ENCODE measurements around the gene NUP153. TPM values are rescaled to one million over a fixed set of nuclear protein-coding genes. Genes with fewer than 3 reads are reported as not detected.

NUP153 gene
- total and polyA plus RNA-seq, 2 of the 8 experiments (the other 6 are each of a cell fraction or from before 2014, with no cell fraction given) = 47.0 to 84.8 TPM

DNA sequence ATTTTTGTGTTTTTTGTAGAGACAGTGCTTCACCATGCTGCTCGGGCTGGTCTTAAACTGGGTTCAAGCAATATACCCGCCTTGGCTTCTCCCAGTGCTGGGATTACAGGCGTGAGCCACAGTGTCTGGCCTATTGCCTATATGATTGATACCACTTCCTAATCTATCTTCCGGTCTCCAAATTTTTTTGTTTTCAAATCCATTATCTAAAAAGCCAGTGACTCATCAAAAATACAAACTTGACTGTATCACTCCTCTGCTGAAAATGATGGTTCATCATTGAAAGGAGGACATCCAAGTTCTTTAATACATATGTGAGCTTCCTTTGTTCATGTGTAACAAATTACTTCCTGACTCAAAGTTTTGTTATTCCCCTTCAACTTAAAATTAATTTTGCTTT lies 71.2 kb downstream of the NUP153 start:
- H4K20me1 ChIP-seq (replicated peaks in 1 of 2; ENCODE audit: control insufficient read depth in 1 of 2, insufficient read depth in 2 of 2, low read length in 2 of 2) = peaks cover 2 to 5% of the 10 kb centered on the region in 2 experiments
- H3K9ac ChIP-seq (replicated peaks in 1 of 4; ENCODE audit: extremely low read depth in 1 of 4, low read depth in 3 of 4, low read length in 3 of 4) = no peak overlapping the region
- H3K79me1 ChIP-seq (ENCODE audit: low read depth, low read length) = peaks cover 4% of the 10 kb centered on the region; the same call in 1 of the 2 replicates
- H3K56ac ChIP-seq (replicated peaks; ENCODE audit: insufficient read length, low read depth, low read length) = no peak overlapping the region
- peaks cover 0 to 31% of the 10 kb centered on the region in 2 experiments; a peak in 1 of 4 replicates for H3K79me2 ChIP-seq (ENCODE audit: control insufficient read depth in 1 of 2, insufficient read depth in 2 of 2, low read length in 2 of 2)
- FAIRE-seq = no peak
- H2BK5ac ChIP-seq (ENCODE audit: low read depth, low read length) = no peak overlapping the region
- H3K4me3 ChIP-seq (ENCODE audit: extremely low read depth in 1 of 4, insufficient read depth in 2 of 4, low read depth in 3 of 4, low read length in 4 of 4) = no peak overlapping the region
- H4K91ac ChIP-seq (replicated peaks; ENCODE audit: insufficient read length, low read length) = no peak overlapping the region
- no peak overlapping the region for H3K14ac ChIP-seq (ENCODE audit: insufficient read length)
- CTCF ChIA-PET (ENCODE audit: partially characterized antibody) = interaction anchor here (0.6 to 1.2 kb wide), 2 partner anchors 131 to 476 kb away, joined by 3 to 4 read pairs; no protein-coding TSS in a partner anchor
- no peak overlapping the region for H3K4ac ChIP-seq (replicated peaks; ENCODE audit: insufficient read length, low read depth, low read length)
- no peak overlapping the region for H2BK12ac ChIP-seq (ENCODE audit: low read depth, low read length)
- H3K18ac ChIP-seq (ENCODE audit: extremely low read depth, low read length) = no peak overlapping the region
- no peak overlapping the region for H2AK5ac ChIP-seq (ENCODE audit: low read depth, low read length)
- H2AFZ ChIP-seq (ENCODE audit: low read length) = no peak overlapping the region
- H3K23me2 ChIP-seq (ENCODE audit: low read depth, low read length) = no peaks in the 10 kb centered on the region
- no peaks in the 10 kb centered on the region for H3K9me3 ChIP-seq (ENCODE audit: insufficient read depth in 2 of 2, low read depth in 1 of 2, low read length in 1 of 2)
- no peak overlapping the region for H2BK15ac ChIP-seq (ENCODE audit: low read length)
- POLR2A ChIA-PET (ENCODE audit: partially characterized antibody) = no interaction called here
- H4K8ac ChIP-seq (ENCODE audit: extremely low read depth, insufficient read depth, low read length) = no peak overlapping the region
- H2BK120ac ChIP-seq (replicated peaks; ENCODE audit: low read depth, low read length) = no peak overlapping the region
- no peak overlapping the region for H3K23ac ChIP-seq (ENCODE audit: insufficient read length)
- H3K27me3 ChIP-seq (replicated peaks in 1 of 4; ENCODE audit: control insufficient read depth in 3 of 4, extremely low read depth in 1 of 4, insufficient read depth in 3 of 4, low read length in 3 of 4) = no peaks in the 10 kb centered on the region
- 87% methylated on average over 4 of the region's 4 CpGs; no CpG with 5 or more reads in 1 of the 2 experiments for WGBS, 2 experiments (ENCODE audit: extremely low coverage in 1 of 2, insufficient coverage in 1 of 2, insufficient read length in 1 of 2, insufficient replicate concordance in 2 of 2, low coverage in 1 of 2, low lambda C conversion rate in 2 of 2, missing lambda C conversion rate in 1 of 2)
- H2BK20ac ChIP-seq (ENCODE audit: low read length) = no peak overlapping the region
- DNase-seq (ENCODE audit: low read depth in 1 of 2, low spot score in 2 of 2) = no peak
- no peak overlapping the region for H4K5ac ChIP-seq (ENCODE audit: insufficient read length, low read depth, low read length)
- H3K27ac ChIP-seq (ENCODE audit: low read depth, low read length) = no peak overlapping the region
- H3K36me3 ChIP-seq (ENCODE audit: control insufficient read depth in 2 of 4, insufficient read depth in 4 of 4, low read length in 3 of 4) = peaks cover 10 to 69% (median 53%) of the 10 kb centered on the region in 4 experiments
- no peak overlapping the region for H3K4me2 ChIP-seq (ENCODE audit: insufficient read depth in 1 of 2, low read depth in 2 of 2, low read length in 2 of 2)
- H3K4me1 ChIP-seq (replicated peaks in 1 of 4; ENCODE audit: control insufficient read depth in 3 of 4, insufficient read depth in 4 of 4, low read length in 3 of 4) = no peaks in the 10 kb centered on the region
- TF ChIP-seq, protein P1, sequence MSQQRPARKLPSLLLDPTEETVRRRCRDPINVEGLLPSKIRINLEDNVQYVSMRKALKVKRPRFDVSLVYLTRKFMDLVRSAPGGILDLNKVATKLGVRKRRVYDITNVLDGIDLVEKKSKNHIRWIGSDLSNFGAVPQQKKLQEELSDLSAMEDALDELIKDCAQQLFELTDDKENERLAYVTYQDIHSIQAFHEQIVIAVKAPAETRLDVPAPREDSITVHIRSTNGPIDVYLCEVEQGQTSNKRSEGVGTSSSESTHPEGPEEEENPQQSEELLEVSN (IDR thresholded peaks at IDR 0.05) = no peak
- no peak for TF ChIP-seq RNF2 (IDR thresholded peaks at IDR 0.05; ENCODE audit: borderline replicate concordance, low read depth, low read length, missing control alignments, poor library complexity, severe bottlenecking)
- no peak for TF ChIP-seq JUND (IDR thresholded peaks at IDR 0.05; ENCODE audit: low read length)
- TF ChIP-seq ASH2L (IDR thresholded peaks at IDR 0.05; ENCODE audit: low read length) = no peak
- TF ChIP-seq CBX8 (IDR thresholded peaks at IDR 0.05; ENCODE audit: borderline replicate concordance, low read depth, low read length) = no peak
